ENCODE results near the gene SRC. TPM values are rescaled to one million over a fixed set of nuclear protein-coding genes. Genes with fewer than 3 reads are reported as not detected.

SRC gene
- total and polyA plus RNA-seq, 2 of the 8 experiments (the other 6 are each of a cell fraction or from before 2014, with no cell fraction given), result 27.6 to 28.8 TPM

GRCh38 chr20:37443596-37443995, 97.7 kb downstream of the SRC start (continued):
- TF ChIP-seq CHD7 (IDR thresholded peaks at IDR 0.05; ENCODE audit: insufficient replicate concordance, low read length), result no peak
- no peak for TF ChIP-seq PHF8 (conservative IDR thresholded peaks at IDR 0.05; ENCODE audit: low read depth, low read length)
- TF ChIP-seq KDM4A (IDR thresholded peaks at IDR 0.05; ENCODE audit: low read depth, low read length, severe bottlenecking), result no peak
- no peak for TF ChIP-seq RAD21 (IDR thresholded peaks at IDR 0.05 in 1 of 2, conservative IDR thresholded peaks at IDR 0.05 in 1 of 2; ENCODE audit: low read depth in 2 of 2, low read length in 2 of 2)
- no peak for TF ChIP-seq CBX5 (IDR thresholded peaks at IDR 0.05; ENCODE audit: low read depth, low read length)
- no peak for TF ChIP-seq EGR1 (IDR thresholded peaks at IDR 0.05; ENCODE audit: borderline replicate concordance, low read depth, low read length)
- TF ChIP-seq NANOG (IDR thresholded peaks at IDR 0.05; ENCODE audit: insufficient read depth, low read depth, low read length, poor library complexity, severe bottlenecking), result no peak
- no peak for TF ChIP-seq NRF1 (IDR thresholded peaks at IDR 0.05; ENCODE audit: low read depth, low read length)
- no peak for TF ChIP-seq GABPA (IDR thresholded peaks at IDR 0.05; ENCODE audit: borderline replicate concordance, insufficient read depth, low read length)
- TF ChIP-seq RNF2 (IDR thresholded peaks at IDR 0.05; ENCODE audit: borderline replicate concordance, low read depth, low read length, missing control alignments, poor library complexity, severe bottlenecking), result no peak
- TF ChIP-seq SP4 (IDR thresholded peaks at IDR 0.05; ENCODE audit: low read length), result no peak

Measured in H1 (cell line).